OCI-LY1 (cell line): Measurements from ENCODE around the gene CDKAL1.

Experiments used
- H2AFZ ChIP-seq: fragments of 200-600 bp; sonication (generic), shearing (Covaris generic); 2 replicates; pipeline ENCODE4 v1.6.0; 2014; ENCODE audit warnings: antibody characterized with exemption, mild to moderate bottlenecking, low read length
- H3F3A ChIP-seq: fragments of 200-600 bp; sonication (generic), shearing (Covaris generic); 2 replicates; pipeline ENCODE4 v1.6.0; 2014; ENCODE audit warnings: mild to moderate bottlenecking, antibody characterized with exemption, low read length, moderate library complexity; ENCODE audit not compliant: insufficient read depth
- H3K27ac ChIP-seq: fragments of 200-600 bp; sonication (generic); 2 replicates; pipeline ENCODE4 v1.5.1; 2014; ENCODE audit warnings: low read length, mixed run types, mild to moderate bottlenecking, low read depth; ENCODE audit not compliant: poor library complexity, severe bottlenecking
- H3K27me3 ChIP-seq: fragments of 200-600 bp; sonication (generic); 2 replicates; pipeline ENCODE4 v1.6.0; 2014; ENCODE audit warnings: antibody characterized with exemption, mild to moderate bottlenecking, low read length, moderate library complexity; ENCODE audit not compliant: insufficient read depth
- H3K36me3 ChIP-seq: fragments of 200-600 bp; sonication (generic); 2 replicates; pipeline ENCODE4 v1.6.1; 2014; ENCODE audit warnings: mild to moderate bottlenecking, antibody characterized with exemption, low read length, moderate library complexity, mixed read lengths; ENCODE audit not compliant: insufficient read depth
- H3K4me1 ChIP-seq: fragments of 200-600 bp; sonication (generic); 2 replicates; pipeline ENCODE4 v1.5.1; 2014; ENCODE audit warnings: mild to moderate bottlenecking, low read length, moderate library complexity; ENCODE audit not compliant: insufficient read depth, severe bottlenecking
- H3K4me2 ChIP-seq: fragments of 200-600 bp; sonication (generic), shearing (Covaris generic); 2 replicates; pipeline ENCODE4 v1.6.1; 2014; ENCODE audit warnings: low read length
- H3K4me3 ChIP-seq: fragments of 200-600 bp; sonication (generic); 2 replicates; pipeline ENCODE4 v1.5.1; 2014; ENCODE audit warnings: low read length, low read depth, mild to moderate bottlenecking, mixed read lengths; ENCODE audit not compliant: poor library complexity, severe bottlenecking
- H3K79me2 ChIP-seq: fragments of 200-600 bp; shearing (Covaris generic); 2 replicates; pipeline ENCODE4 v1.6.1; 2016; ENCODE audit warnings: mixed run types, low read length, mixed read lengths; ENCODE audit not compliant: insufficient read depth
- H3K9ac ChIP-seq: fragments of 200-600 bp; sonication (generic), shearing (Covaris generic); 2 replicates; pipeline ENCODE4 v1.6.1; 2014; ENCODE audit warnings: mild to moderate bottlenecking, low read length, mixed read lengths
- H3K9me2 ChIP-seq: fragments of 200-600 bp; sonication (generic), shearing (Covaris generic); 2 replicates; pipeline ENCODE4 v1.6.1; 2014; ENCODE audit warnings: low read depth, mild to moderate bottlenecking, low read length, mixed read lengths
- H3K9me3 ChIP-seq: fragments of 200-600 bp; shearing (Covaris generic); 2 replicates; pipeline ENCODE4 v1.6.1; 2014; ENCODE audit warnings: low read length, mixed read lengths
- H4K20me1 ChIP-seq: fragments of 200-600 bp; sonication (generic), shearing (Covaris generic); 2 replicates; pipeline ENCODE4 v1.6.0; 2016; ENCODE audit warnings: mild to moderate bottlenecking, low read length; ENCODE audit not compliant: insufficient read depth
- CTCF ChIP-seq: fragments of 200-600 bp; sonication (generic), shearing (Covaris generic); IDR thresholded peaks from 2 replicates; pipeline ENCODE4 v1.5.1; 2017; ENCODE audit warnings: mild to moderate bottlenecking, antibody characterized with exemption, low read length, moderate library complexity, mixed read lengths
- EZH2 ChIP-seq: fragments of 200-600 bp; sonication (generic), shearing (Covaris generic); IDR thresholded peaks from 2 replicates; pipeline ENCODE4 v1.8.0; 2017; ENCODE audit warnings: borderline replicate concordance, mixed run types, mild to moderate bottlenecking, antibody characterized with exemption, low read length, moderate library complexity, mixed read lengths

CDKAL1 gene

GRCh38 chr6:21140966-21141365 lies 606.7 kb downstream of the CDKAL1 start:
- Histone ChIP-seq H3K9me2 (no peaks in the 10 kb centered on the region), H3K27me3 (no peaks in the 10 kb centered on the region), H3F3A (no peaks in the 10 kb centered on the region), H3K9me3 (no peaks in the 10 kb centered on the region), H3K36me3 (no peaks in the 10 kb centered on the region), H3K27ac (no peak overlapping the region), H4K20me1 (no peaks in the 10 kb centered on the region), H3K4me1 (no peaks in the 10 kb centered on the region), H3K79me2 (no peaks in the 10 kb centered on the region), H3K4me2 (no peak overlapping the region), H3K9ac (no peak overlapping the region), H3K4me3 (no peak overlapping the region), H2AFZ (no peak overlapping the region)
- TF ChIP-seq EZH2 (no peak), CTCF (no peak)

GRCh38 chr6:21141616-21142303 lies 607.5 kb downstream of the CDKAL1 start:
- no peak overlapping the region for H3K4me2 ChIP-seq
- TF ChIP-seq EZH2 (no peak), CTCF (no peak)
- H3K9ac ChIP-seq: no peak overlapping the region
- H3K4me3 ChIP-seq: no peak overlapping the region
- H3F3A ChIP-seq: no peaks in the 10 kb centered on the region
- no peaks in the 10 kb centered on the region for H3K27me3 ChIP-seq
- no peaks in the 10 kb centered on the region for H4K20me1 ChIP-seq
- no peaks in the 10 kb centered on the region for H3K9me3 ChIP-seq
- no peaks in the 10 kb centered on the region for H3K36me3 ChIP-seq
- H3K9me2 ChIP-seq: no peaks in the 10 kb centered on the region
- no peak overlapping the region for H2AFZ ChIP-seq
- no peaks in the 10 kb centered on the region for H3K4me1 ChIP-seq
- no peaks in the 10 kb centered on the region for H3K79me2 ChIP-seq
- no peak overlapping the region for H3K27ac ChIP-seq

- Histone ChIP-seq H4K20me1 (no peaks in the 10 kb centered on the region), H2AFZ (no peak overlapping the region), H3K4me2 (no peak overlapping the region), H3K4me1 (no peaks in the 10 kb centered on the region), H3K36me3 (no peaks in the 10 kb centered on the region), H3K79me2 (no peaks in the 10 kb centered on the region), H3K9ac (no peak overlapping the region), H3F3A (no peaks in the 10 kb centered on the region), H3K27me3 (no peaks in the 10 kb centered on the region), H3K27ac (no peak overlapping the region), H3K9me3 (no peaks in the 10 kb centered on the region), H3K4me3 (no peak overlapping the region), H3K9me2 (no peaks in the 10 kb centered on the region)
- TF ChIP-seq CTCF (no peak), EZH2 (no peak)
Measured at GRCh38 chr6:21142741-21143140, 608.5 kb downstream of the CDKAL1 start.
